Stromal cell of bone marrow (primary cell): ENCODE results near the gene GFPT1.
A peak's percentile ranks its signal among the peaks of the same experiment; 100 is the strongest.
"Not testable (repeated sequence)": the region's sequence is repeated elsewhere in the genome, so short reads cannot be mapped to it uniquely, and the experiment has no call there.

Source experiments
- DNase-seq: peaks from one replicate; pipeline ENCODE4 v3.0.0-alpha.2; 2012; ENCODE audit warnings: low read depth

GFPT1 gene

GRCh38 chr2:69386789-69387734 lies at the start of gene GFPT1:
Gene GFPT1, minus strand, starts transcription at chr2:69387227. Its CDS starts 156 bp downstream, at chr2:69387071.
- peak; percentile 87 for DNase-seq

- DNase-seq, result no peak
Measured at GRCh38 chr2:69436596-69436937, 49.5 kb upstream of the GFPT1 start.

GRCh38 chr2:69434753-69435152 lies 47.7 kb upstream of the GFPT1 start:
- no peak for DNase-seq

- DNase-seq, result no peak
Measured at GRCh38 chr2:69429491-69430183, 42.6 kb upstream of the GFPT1 start.

GRCh38 chr2:69428981-69429380 lies 42.0 kb upstream of the GFPT1 start:
- no peak for DNase-seq

- no peak for DNase-seq
Measured at GRCh38 chr2:69424419-69424818, 37.4 kb upstream of the GFPT1 start.

- DNase-seq, result no peak
Measured at GRCh38 chr2:69422198-69422597, 35.2 kb upstream of the GFPT1 start.

- DNase-seq, result not testable (repeated sequence)
Measured at GRCh38 chr2:69419111-69419510, 32.1 kb upstream of the GFPT1 start.

- DNase-seq, result no peak
Measured at GRCh38 chr2:69416147-69416546, 29.1 kb upstream of the GFPT1 start.

GRCh38 chr2:69411120-69411519 lies 24.1 kb upstream of the GFPT1 start:
- no peak for DNase-seq

GRCh38 chr2:69405306-69405705 lies 18.3 kb upstream of the GFPT1 start:
- no peak for DNase-seq

- no peak for DNase-seq
Measured at GRCh38 chr2:69400121-69400520, 13.1 kb upstream of the GFPT1 start.

GRCh38 chr2:69397234-69397633 lies 10.2 kb upstream of the GFPT1 start:
- no peak for DNase-seq

GRCh38 chr2:69395866-69396265 lies 8.8 kb upstream of the GFPT1 start:
- no peak for DNase-seq

- DNase-seq, result no peak
Measured at GRCh38 chr2:69393963-69394362, 6.9 kb upstream of the GFPT1 start.

- no peak for DNase-seq
Measured at GRCh38 chr2:69390471-69390870, 3.4 kb upstream of the GFPT1 start.

- peak; percentile 37 for DNase-seq
Measured at GRCh38 chr2:69390001-69390400, 3.0 kb upstream of the GFPT1 start.

- DNase-seq, result no peak
Measured at GRCh38 chr2:69389271-69389670, 2.2 kb upstream of the GFPT1 start.

GRCh38 chr2:69387770-69388481 lies 899 bp upstream of the GFPT1 start:
- no peak for DNase-seq

GRCh38 chr2:69386360-69386759 lies 667 bp downstream of the GFPT1 start:
- no peak for DNase-seq

- no peak for DNase-seq
Measured at GRCh38 chr2:69385443-69386151, 1.4 kb downstream of the GFPT1 start.

- DNase-seq, result no peak
Measured at GRCh38 chr2:69384618-69385081, 2.4 kb downstream of the GFPT1 start.
